GM12872 (cell line): ENCODE measurements around the gene TMEM236.

Source experiments
- TF ChIP-seq, protein P1 (sequence below): IDR thresholded peaks from 3 replicates; pipeline ENCODE4 v1.5.1; 2011; ENCODE audit warnings: low read depth, mild to moderate bottlenecking, low read length, moderate library complexity; ENCODE audit not compliant: insufficient read depth

Gene TMEM236

DNA sequence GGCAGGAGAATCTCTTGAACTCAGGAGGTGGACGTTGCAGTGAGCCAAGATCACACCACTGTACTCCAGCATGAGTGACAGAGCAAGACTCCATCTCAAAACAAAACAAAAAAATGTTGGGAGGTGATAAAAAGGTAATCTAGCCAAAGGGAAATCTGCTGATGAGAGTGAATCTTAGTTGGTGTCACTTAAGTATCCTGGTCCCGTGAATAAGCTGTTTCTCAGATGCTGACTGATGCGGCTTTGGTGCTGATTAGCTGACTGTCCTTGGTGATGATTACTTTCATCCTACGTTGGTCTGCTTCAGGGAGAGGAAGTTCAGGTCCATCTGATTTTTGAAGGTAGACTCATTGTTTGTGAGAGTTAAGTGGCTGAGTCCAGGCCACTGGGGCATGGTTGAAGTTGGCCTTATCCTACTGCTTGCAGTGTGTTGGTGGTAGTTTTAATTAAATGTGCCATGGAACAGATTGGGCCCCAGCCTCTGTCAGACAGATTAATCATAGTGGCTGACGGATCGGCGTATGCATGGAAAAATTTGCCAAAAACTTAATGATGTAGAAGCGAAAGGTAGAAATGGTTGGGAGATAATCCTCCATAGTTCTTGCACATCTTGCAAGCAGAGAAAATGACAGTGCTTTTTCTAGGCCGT lies 17.4 kb upstream of the TMEM236 start:
- TF ChIP-seq, protein P1, sequence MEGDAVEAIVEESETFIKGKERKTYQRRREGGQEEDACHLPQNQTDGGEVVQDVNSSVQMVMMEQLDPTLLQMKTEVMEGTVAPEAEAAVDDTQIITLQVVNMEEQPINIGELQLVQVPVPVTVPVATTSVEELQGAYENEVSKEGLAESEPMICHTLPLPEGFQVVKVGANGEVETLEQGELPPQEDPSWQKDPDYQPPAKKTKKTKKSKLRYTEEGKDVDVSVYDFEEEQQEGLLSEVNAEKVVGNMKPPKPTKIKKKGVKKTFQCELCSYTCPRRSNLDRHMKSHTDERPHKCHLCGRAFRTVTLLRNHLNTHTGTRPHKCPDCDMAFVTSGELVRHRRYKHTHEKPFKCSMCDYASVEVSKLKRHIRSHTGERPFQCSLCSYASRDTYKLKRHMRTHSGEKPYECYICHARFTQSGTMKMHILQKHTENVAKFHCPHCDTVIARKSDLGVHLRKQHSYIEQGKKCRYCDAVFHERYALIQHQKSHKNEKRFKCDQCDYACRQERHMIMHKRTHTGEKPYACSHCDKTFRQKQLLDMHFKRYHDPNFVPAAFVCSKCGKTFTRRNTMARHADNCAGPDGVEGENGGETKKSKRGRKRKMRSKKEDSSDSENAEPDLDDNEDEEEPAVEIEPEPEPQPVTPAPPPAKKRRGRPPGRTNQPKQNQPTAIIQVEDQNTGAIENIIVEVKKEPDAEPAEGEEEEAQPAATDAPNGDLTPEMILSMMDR: no peak

DNA sequence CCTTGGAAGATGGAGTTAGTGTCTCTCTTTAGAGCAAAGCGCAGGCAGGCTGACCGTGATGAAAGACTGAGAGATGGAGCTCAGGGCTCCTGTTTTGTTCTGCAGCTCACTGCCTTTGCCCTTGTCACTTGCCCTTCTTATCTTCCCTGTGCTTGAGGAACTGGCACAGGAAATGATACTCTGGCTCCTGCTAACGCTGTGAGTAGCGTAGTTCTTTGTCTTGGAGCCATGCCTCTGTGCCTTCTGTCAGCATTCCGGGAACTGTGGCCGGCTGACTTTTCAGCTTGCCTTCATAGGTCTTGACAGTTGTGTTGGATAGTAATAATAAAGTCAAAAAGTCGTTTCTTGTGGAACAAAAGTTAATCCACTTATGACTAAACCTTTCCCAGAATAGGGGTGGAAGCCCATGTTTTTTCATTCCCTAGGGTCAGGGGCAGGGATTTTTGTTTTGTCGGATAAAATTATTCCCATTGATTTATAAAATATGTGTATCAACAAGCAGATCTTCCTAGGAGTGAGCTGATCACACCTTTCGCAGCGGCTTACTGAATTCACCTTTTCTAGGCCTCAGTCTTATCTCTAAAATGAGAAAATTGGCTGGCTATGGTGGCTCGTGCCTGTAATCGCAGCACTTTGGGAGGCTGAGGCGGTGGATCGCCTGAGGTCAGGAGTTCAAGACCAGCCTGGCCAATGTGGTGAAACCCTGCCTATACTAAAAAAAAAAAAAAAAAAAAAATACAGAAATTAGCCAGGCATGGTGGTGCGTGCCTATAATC lies 16.6 kb upstream of the TMEM236 start:
- TF ChIP-seq, protein P1: no peak

DNA sequence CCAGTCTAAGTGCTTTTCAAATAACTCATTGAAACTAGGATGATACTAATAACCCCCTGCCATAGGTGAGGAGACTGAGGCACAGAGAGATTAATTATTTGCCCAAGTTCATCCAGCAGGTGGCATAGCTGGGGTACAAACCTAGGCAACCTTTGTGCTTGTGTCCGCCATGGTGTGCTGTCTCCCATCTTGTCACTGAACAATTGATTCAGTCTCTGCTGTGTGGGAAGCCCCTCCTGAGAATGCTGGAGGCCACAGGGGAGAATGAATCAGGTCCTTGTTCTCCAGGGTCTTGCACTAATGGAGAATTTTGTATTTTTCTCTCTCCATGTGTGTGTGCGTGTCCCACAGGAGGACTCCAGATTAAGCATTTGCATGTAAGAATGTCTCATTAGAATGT lies 15.8 kb upstream of the TMEM236 start:
- TF ChIP-seq, protein P1: no peak

DNA sequence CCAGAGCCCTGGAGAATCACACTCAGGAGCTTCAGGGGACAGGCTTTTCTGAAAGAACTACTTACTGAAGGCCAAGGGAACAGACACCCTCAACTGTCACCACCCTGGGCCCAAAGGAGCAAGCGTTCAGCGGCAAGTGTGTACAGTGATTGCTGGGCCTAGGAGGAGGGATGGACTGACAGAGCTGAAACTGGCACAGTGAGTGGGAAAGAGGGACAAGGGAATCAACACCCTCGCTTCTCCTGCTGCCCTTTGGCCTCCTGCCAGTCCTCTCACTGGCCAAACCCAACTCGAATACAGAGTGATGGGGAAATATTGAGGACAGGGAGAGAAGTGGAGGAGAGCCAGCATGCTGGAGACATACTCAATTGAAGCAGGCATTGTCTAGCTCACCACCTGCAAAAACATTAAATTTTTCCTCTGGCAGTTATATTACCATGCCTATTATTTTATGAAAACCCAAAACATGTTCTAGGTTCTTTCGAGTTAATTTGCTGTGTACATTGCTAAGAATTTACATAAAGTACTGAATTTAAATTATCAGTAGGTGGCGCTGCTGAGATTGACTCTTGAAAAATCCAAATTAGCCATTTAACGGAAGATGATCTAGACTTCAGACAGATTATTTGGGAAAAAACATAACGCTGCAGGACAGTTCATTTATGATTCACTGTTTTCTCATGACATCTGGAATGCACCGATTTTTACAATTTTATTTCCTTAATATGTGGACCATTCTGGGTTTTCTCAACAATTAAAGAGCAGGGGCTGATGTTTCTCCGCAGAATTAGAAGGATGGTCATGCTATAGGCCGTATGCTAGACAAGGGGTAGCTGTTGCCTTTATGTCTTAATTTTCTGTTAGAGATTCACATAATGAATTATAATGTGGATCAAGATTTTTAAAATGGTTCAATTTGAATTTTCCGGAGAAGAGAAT lies 14.7 kb upstream of the TMEM236 start:
- TF ChIP-seq, protein P1: peak; percentile 52; the same call in 2 of the 3 replicates

DNA sequence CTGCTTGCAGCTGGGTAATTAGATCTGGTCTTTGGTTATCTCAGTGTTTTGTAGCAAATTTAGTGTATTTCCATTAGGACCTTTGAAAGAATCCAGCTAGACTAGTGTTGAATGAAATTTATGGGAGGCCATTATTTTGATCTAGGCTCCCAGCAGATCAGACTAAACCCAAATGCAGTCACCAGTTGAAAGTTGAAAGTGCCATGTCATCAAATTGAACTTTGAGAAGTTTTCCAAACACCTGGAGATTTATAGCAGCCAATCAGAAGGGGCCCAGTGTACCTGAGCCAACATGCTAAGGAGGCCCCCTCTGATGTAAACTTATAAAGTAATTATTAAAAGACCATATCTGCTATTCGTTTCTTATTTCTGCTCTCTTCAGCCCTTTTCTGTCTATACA lies 11.3 kb upstream of the TMEM236 start:
- TF ChIP-seq, protein P1: no peak

DNA sequence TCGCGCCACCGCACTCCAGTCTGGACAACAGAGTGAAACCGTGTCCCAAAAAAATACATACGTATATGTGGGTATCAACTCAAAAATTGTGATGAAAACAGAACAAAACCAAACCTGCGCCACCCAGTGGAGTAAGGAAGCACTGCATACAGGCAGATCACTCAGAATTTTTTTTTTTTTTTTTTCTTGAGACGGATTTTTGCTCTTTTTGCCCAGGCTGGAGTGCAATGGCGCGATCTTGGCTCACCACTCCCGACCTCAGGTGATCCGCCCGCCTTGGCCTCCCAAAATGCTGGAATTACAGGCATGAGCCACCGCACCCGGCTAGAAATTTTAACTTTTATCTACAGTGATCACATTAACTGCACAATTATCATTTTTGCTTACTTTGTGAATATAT lies 9.1 kb upstream of the TMEM236 start:
- TF ChIP-seq, protein P1: peak; percentile 86

DNA sequence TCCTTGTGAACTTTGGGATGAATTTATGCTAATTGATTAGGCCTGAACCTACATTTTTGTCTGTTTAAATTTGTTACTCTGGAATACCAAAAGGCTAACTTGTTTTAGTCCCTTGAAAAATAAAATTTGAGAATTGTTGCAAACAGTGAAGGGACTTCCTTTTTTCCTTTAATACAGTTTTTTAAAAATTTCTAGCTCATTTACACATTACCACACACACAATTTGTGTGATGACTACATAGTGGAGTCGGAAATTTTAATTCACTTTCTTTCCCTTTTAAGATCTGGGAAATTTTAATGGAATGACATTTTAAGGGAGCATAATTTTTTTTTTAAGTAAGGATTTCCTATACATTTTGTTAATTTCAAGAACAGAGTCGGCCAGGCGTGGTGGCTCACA lies 8.6 kb upstream of the TMEM236 start:
- TF ChIP-seq, protein P1: no peak
